ENCODE measurements around the gene BPHL.
A peak's percentile ranks its signal among the peaks of the same experiment; 100 is the strongest.

BPHL gene

DNA sequence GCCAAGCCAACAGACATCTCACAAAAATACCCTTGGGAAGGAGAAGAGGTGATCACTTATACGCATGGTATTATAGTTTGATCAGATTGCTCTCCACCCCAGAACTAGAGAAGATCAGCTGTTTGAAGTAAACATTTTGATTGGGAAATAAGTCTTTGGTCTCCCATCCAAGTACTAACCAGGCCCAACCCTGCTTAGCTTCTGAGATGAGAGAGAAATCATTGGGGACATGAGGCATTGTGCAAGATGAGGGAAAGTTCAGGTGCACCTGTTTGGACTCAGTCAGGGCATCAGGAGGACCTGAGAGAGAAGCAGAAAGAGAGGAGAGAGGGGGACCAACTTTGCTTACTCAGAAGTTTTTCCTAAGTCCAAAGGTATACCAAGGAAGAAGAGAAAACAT lies 38.8 kb upstream of the BPHL start:
- H3K4me3 ChIP-seq (replicated peaks; ENCODE audit: low read depth, low read length): no peak overlapping the region
- DNase-seq (ENCODE audit: low read depth): no peak
- TF ChIP-seq, protein P1, sequence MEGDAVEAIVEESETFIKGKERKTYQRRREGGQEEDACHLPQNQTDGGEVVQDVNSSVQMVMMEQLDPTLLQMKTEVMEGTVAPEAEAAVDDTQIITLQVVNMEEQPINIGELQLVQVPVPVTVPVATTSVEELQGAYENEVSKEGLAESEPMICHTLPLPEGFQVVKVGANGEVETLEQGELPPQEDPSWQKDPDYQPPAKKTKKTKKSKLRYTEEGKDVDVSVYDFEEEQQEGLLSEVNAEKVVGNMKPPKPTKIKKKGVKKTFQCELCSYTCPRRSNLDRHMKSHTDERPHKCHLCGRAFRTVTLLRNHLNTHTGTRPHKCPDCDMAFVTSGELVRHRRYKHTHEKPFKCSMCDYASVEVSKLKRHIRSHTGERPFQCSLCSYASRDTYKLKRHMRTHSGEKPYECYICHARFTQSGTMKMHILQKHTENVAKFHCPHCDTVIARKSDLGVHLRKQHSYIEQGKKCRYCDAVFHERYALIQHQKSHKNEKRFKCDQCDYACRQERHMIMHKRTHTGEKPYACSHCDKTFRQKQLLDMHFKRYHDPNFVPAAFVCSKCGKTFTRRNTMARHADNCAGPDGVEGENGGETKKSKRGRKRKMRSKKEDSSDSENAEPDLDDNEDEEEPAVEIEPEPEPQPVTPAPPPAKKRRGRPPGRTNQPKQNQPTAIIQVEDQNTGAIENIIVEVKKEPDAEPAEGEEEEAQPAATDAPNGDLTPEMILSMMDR (IDR thresholded peaks at IDR 0.05; ENCODE audit: low read length, missing control alignments): no peak

DNA sequence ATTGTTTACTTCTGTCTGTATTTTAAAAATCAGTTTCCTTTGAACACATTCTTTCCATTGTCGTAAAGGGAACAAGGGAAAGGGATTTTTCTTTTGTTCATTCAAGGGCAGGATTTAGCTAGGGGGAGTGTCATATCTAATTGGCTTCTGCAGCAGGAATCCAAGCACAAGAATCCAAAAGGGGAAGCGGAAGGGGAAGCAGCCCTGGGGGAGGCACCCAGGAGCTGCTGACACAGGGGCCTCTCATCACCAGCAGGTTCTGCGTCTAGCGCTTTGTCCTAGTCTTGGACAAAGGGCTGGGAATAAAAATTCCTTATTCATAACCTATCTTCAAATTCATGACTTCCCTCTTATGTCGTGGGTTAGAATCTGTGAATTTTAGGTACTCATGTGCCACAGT lies 36.6 kb upstream of the BPHL start:
- no peak for DNase-seq (ENCODE audit: low read depth)
- no peak overlapping the region for H3K4me3 ChIP-seq (replicated peaks; ENCODE audit: low read depth, low read length)
- TF ChIP-seq, protein P1 (IDR thresholded peaks at IDR 0.05; ENCODE audit: low read length, missing control alignments): no peak

DNA sequence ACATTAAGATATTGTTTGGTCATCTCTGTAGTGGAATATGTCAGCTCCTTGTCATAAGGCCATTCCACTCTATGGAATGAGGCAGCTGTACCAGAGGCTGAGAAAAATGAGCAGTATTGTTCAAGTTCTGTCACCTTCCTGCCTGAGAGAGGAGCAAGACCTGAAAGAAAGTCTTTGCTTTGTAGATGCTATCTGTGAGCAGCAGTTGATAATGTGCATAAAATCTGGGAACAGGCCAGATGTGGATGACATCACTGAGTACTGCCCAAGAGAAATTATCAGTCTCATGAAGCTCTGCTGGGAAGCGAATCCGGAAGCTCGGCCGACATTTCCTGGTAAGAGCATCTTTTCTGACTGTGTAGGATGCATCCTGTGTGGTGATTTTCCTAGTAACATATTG lies 33.4 kb upstream of the BPHL start:
- no peak overlapping the region for H3K4me3 ChIP-seq (replicated peaks; ENCODE audit: low read depth, low read length)
- TF ChIP-seq, protein P1 (IDR thresholded peaks at IDR 0.05; ENCODE audit: low read length, missing control alignments): no peak
- peak; percentile 64 for DNase-seq (ENCODE audit: low read depth)

DNA sequence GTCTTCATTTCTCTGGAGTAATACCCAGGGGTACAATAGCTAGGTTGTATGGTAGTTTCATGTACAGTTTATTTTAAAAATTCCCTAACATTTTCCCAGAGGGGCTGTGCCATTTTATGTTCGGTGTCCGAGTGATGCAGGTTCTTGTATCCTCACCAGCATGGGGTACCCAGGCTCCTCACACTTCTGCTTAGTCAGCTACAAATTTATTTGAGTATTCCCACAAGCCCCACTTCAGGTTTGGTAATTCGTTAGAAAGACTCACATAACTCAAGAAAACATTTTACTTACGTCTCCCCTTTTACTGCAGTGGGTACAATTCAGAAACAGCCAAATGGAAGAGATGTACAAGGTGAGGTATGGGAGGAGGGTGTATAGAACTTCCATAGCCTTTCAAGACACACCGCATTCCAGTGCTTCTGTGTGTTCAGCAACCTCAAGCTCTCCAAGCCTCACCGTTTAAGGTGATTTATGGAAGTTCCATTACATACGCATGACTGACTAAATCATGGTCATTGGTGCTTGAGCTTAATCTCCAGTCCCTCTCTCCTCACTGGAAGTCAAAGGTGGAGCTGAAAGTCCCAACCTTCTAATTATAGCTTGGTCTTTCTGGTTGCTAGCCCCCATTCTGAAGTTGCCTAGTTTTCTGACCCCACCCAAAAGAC lies 32.1 kb upstream of the BPHL start:
- TF ChIP-seq, protein P1 (IDR thresholded peaks at IDR 0.05; ENCODE audit: low read length, missing control alignments): no peak
- no peak for DNase-seq (ENCODE audit: low read depth)
- no peak overlapping the region for H3K4me3 ChIP-seq (replicated peaks; ENCODE audit: low read depth, low read length)

DNA sequence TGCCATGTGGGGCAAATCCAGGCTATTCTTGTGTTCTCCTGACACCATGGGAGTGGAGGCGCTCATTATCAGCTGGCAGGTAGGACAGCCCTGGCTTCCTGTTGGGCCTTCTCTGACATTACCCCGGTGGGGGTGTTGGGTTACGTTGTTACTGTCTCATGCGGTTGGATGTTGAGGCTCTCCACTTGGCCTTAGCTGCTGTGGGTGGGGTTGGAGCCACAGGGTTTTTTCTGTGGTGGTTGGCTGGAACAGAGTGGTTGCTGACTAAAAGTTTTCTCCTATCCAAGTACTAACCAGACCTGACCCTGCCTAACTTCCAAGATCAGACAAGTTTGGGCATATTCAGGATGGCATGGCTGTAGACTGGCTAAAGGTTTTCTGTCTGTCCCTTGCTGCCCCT lies 30.1 kb upstream of the BPHL start:
- no peak for DNase-seq (ENCODE audit: low read depth)
- TF ChIP-seq, protein P1 (IDR thresholded peaks at IDR 0.05; ENCODE audit: low read length, missing control alignments): no peak
- no peak overlapping the region for H3K4me3 ChIP-seq (replicated peaks; ENCODE audit: low read depth, low read length)

DNA sequence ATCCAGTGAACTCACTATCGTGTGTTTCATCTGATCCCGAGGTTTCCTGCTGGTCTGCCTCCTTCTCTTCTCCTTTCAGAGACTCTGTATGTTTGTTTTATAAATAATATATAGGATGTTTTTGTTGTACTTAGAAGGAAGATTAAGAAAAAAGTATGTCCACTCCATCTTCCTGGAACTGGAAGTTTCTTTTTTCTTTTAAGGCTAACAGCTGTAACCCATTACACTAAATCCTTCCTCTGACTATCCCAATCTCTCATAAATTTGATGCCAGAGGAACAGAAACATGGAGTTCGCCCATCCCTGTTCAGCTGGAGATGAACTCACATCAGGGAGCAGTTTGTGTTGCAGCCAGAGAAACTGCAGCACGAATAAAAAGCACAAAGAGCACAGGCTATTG lies 29.5 kb upstream of the BPHL start:
- no peak overlapping the region for H3K4me3 ChIP-seq (replicated peaks; ENCODE audit: low read depth, low read length)
- DNase-seq (ENCODE audit: low read depth): no peak
- TF ChIP-seq, protein P1 (IDR thresholded peaks at IDR 0.05; ENCODE audit: low read length, missing control alignments): no peak

DNA sequence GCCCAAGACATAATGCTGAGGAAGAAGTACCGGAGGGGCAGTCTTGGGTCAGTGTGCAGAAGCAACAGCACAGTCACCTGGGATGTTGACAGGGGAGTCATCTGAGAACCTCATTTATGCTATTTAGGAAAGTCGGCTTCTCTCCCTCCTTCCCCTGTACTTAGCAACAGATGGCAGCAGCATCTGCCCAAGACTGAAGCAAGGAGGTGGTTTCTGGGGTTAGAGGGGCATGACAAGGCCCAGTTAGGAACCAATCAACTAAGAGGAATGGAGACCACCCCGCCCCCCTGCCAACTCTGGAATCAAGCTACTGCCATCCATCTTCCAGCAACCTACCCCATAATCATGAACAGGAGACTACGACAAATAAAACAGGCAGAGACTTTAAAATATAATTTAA lies 28.5 kb upstream of the BPHL start:
- H3K4me3 ChIP-seq (replicated peaks; ENCODE audit: low read depth, low read length): no peak overlapping the region
- DNase-seq (ENCODE audit: low read depth): no peak
- TF ChIP-seq, protein P1 (IDR thresholded peaks at IDR 0.05; ENCODE audit: low read length, missing control alignments): no peak

Measured in fibroblast of pulmonary artery (primary cell).